ENCODE data around the gene SASH1.

SASH1 gene

GRCh38 chr6:148495029-148495428, 152.4 kb downstream of the SASH1 start:
- DNase-seq (ENCODE audit: low read depth in 3 of 3): no peak

GRCh38 chr6:148497257-148497656, 154.6 kb downstream of the SASH1 start:
- DNase-seq (ENCODE audit: low read depth in 3 of 3): no peak

GRCh38 chr6:148497717-148498116, 155.1 kb downstream of the SASH1 start:
- DNase-seq (ENCODE audit: low read depth in 3 of 3): no peak

- no peak for DNase-seq (ENCODE audit: low read depth in 3 of 3)
Observed at GRCh38 chr6:148500402-148500801, 157.8 kb downstream of the SASH1 start.

- no peak for DNase-seq (ENCODE audit: low read depth in 3 of 3)
Observed at GRCh38 chr6:148501178-148501590, 158.5 kb downstream of the SASH1 start.

- no peak for DNase-seq (ENCODE audit: low read depth in 3 of 3)
Observed at GRCh38 chr6:148502083-148502772, 159.6 kb downstream of the SASH1 start.

- no peak for DNase-seq (ENCODE audit: low read depth in 3 of 3)
Observed at GRCh38 chr6:148502773-148503135, 160.1 kb downstream of the SASH1 start.

- DNase-seq (ENCODE audit: low read depth in 3 of 3): no peak
Observed at GRCh38 chr6:148503703-148504102, 161.1 kb downstream of the SASH1 start.

GRCh38 chr6:148507774-148508173, 165.1 kb downstream of the SASH1 start:
- DNase-seq (ENCODE audit: low read depth in 3 of 3): no peak

- DNase-seq (ENCODE audit: low read depth in 3 of 3): no peak
Observed at GRCh38 chr6:148508401-148509041, 165.9 kb downstream of the SASH1 start.

- no peak for DNase-seq (ENCODE audit: low read depth in 3 of 3)
Observed at GRCh38 chr6:148509119-148509799, 166.6 kb downstream of the SASH1 start.

GRCh38 chr6:148509800-148510581, 167.4 kb downstream of the SASH1 start:
- no peak for DNase-seq (ENCODE audit: low read depth in 3 of 3)

GRCh38 chr6:148513145-148514071, 170.8 kb downstream of the SASH1 start:
- DNase-seq (ENCODE audit: low read depth in 3 of 3): no peak

- DNase-seq (ENCODE audit: low read depth in 3 of 3): no peak
Observed at GRCh38 chr6:148514091-148514845, 171.6 kb downstream of the SASH1 start.

- DNase-seq (ENCODE audit: low read depth in 3 of 3): no peak
Observed at GRCh38 chr6:148516217-148516616, 173.6 kb downstream of the SASH1 start.

GRCh38 chr6:148516617-148517016, 174.0 kb downstream of the SASH1 start:
- DNase-seq (ENCODE audit: low read depth in 3 of 3): no peak

- DNase-seq (ENCODE audit: low read depth in 3 of 3): no peak
Observed at GRCh38 chr6:148517470-148517869, 174.8 kb downstream of the SASH1 start.

- DNase-seq (ENCODE audit: low read depth in 3 of 3): no peak
Observed at GRCh38 chr6:148518511-148519156, 176.0 kb downstream of the SASH1 start.

GRCh38 chr6:148520109-148520841, 177.6 kb downstream of the SASH1 start:
- no peak for DNase-seq (ENCODE audit: low read depth in 3 of 3)
